H9 (cell line): Measurements from ENCODE around the gene ARMC12. TPM values are rescaled to one million over a fixed set of nuclear protein-coding genes. Genes with fewer than 3 reads are reported as not detected.

Experiments
- DNase-seq: peaks from one replicate; pipeline ENCODE4 v3.0.0-alpha.2; 2017
- H2AFZ ChIP-seq: one replicate; pipeline ENCODE4 v1.6.1; 2013; ENCODE audit warnings: mild to moderate bottlenecking, low read length, control low read depth, moderate library complexity
- H2AK5ac ChIP-seq: 2 replicates; pipeline ENCODE4 v1.6.1; 2013; ENCODE audit warnings: low read length, control low read depth, mixed read lengths; ENCODE audit not compliant: insufficient read length
- H2BK120ac ChIP-seq: one replicate; pipeline ENCODE4 v1.6.1; 2013; ENCODE audit warnings: low read depth, mild to moderate bottlenecking, low read length, control low read depth, inconsistent platforms; ENCODE audit not compliant: poor library complexity, severe bottlenecking
- H2BK12ac ChIP-seq: 2 replicates; pipeline ENCODE4 v1.6.1; 2013; ENCODE audit warnings: low read length, control low read depth, mixed read lengths, low read depth; ENCODE audit not compliant: insufficient read length
- H2BK15ac ChIP-seq: 2 replicates; pipeline ENCODE4 v1.6.1; 2013; ENCODE audit warnings: low read depth, low read length, control low read depth
- H2BK20ac ChIP-seq: one replicate; pipeline ENCODE4 v1.6.1; 2013; ENCODE audit warnings: low read depth, mild to moderate bottlenecking, low read length, control low read depth, inconsistent platforms; ENCODE audit not compliant: poor library complexity, severe bottlenecking
- H2BK5ac ChIP-seq: 2 replicates; pipeline ENCODE4 v1.6.1; 2013; ENCODE audit warnings: low read length, control low read depth, mixed read lengths; ENCODE audit not compliant: insufficient read length
- H3K14ac ChIP-seq: 2 replicates; pipeline ENCODE4 v1.6.1; 2013; ENCODE audit warnings: low read length, control low read depth; ENCODE audit not compliant: insufficient read depth
- H3K18ac ChIP-seq: 2 replicates; pipeline ENCODE4 v1.6.1; 2013; ENCODE audit warnings: low read depth, mild to moderate bottlenecking, mixed read lengths, low read length, control low read depth; ENCODE audit not compliant: insufficient read length
- H3K23ac ChIP-seq: 2 replicates; pipeline ENCODE4 v1.6.1; 2013; ENCODE audit warnings: low read length, control low read depth, mixed read lengths, low read depth; ENCODE audit not compliant: insufficient read length
- H3K23me2 ChIP-seq: 2 replicates; pipeline ENCODE4 v1.6.1; 2013; ENCODE audit warnings: low read depth, mild to moderate bottlenecking, mixed read lengths, low read length, control low read depth; ENCODE audit not compliant: insufficient read length, poor library complexity, severe bottlenecking
- H3K27ac ChIP-seq: 2 replicates; pipeline ENCODE4 v1.5.1; 2013; ENCODE audit warnings: low read length, control low read depth, mixed read lengths, low read depth; ENCODE audit not compliant: insufficient read length
- H3K27me3 ChIP-seq: 2 replicates; pipeline ENCODE4 v1.6.1; 2013; ENCODE audit warnings: low read length, control low read depth, inconsistent platforms; ENCODE audit not compliant: insufficient read depth
- H3K4ac ChIP-seq: 2 replicates; pipeline ENCODE4 v1.6.1; 2013; ENCODE audit warnings: low read depth, mild to moderate bottlenecking, control low read depth, inconsistent platforms, low read length, moderate library complexity
- H3K4me1 ChIP-seq: 2 replicates; pipeline ENCODE4 v1.6.1; 2013; ENCODE audit warnings: low read length, control low read depth, inconsistent platforms; ENCODE audit not compliant: insufficient read depth
- H3K4me2 ChIP-seq: 2 replicates; pipeline ENCODE4 v1.6.1; 2013; ENCODE audit warnings: low read length, control low read depth, mixed read lengths; ENCODE audit not compliant: insufficient read length, insufficient read depth
- H3K56ac ChIP-seq: 2 replicates; pipeline ENCODE4 v1.6.1; 2013; ENCODE audit warnings: low read depth, mild to moderate bottlenecking, mixed read lengths, low read length, control low read depth; ENCODE audit not compliant: insufficient read length
- H3K79me1 ChIP-seq: 2 replicates; pipeline ENCODE4 v1.6.1; 2013; ENCODE audit warnings: low read depth, mild to moderate bottlenecking, moderate library complexity, low read length, control low read depth, inconsistent platforms; ENCODE audit not compliant: insufficient read depth, poor library complexity, severe bottlenecking
- H3K79me2 ChIP-seq: 2 replicates; pipeline ENCODE4 v1.6.1; 2013; ENCODE audit warnings: low read length, control low read depth, inconsistent platforms; ENCODE audit not compliant: insufficient read depth
- H3K9ac ChIP-seq: 2 replicates; pipeline ENCODE4 v1.6.1; 2013; ENCODE audit warnings: low read length, control low read depth, mixed read lengths; ENCODE audit not compliant: insufficient read length; ENCODE audit errors: extremely low read depth
- H3K9me3 ChIP-seq: one replicate; pipeline ENCODE4 v1.6.1; 2013; ENCODE audit warnings: low read depth, low read length, inconsistent platforms; ENCODE audit not compliant: control insufficient read depth
- H3T11ph ChIP-seq: one replicate; pipeline ENCODE4 v1.6.1; 2013; ENCODE audit warnings: mild to moderate bottlenecking, low read length, control low read depth, inconsistent platforms
- H4K20me1 ChIP-seq: one replicate; pipeline ENCODE4 v1.6.1; 2013; ENCODE audit not compliant: control insufficient read depth, insufficient read length, insufficient read depth
- H4K5ac ChIP-seq: 2 replicates; pipeline ENCODE4 v1.6.1; 2013; ENCODE audit warnings: low read depth, mild to moderate bottlenecking, mixed read lengths, low read length, control low read depth; ENCODE audit not compliant: insufficient read length
- H4K8ac ChIP-seq: replicated peaks from 2 replicates; pipeline ENCODE4 v1.6.1; 2013; ENCODE audit warnings: low read length, control low read depth, mixed read lengths, low read depth; ENCODE audit not compliant: insufficient read length
- H4K91ac ChIP-seq: 2 replicates; pipeline ENCODE4 v1.6.1; 2013; ENCODE audit warnings: low read depth, mild to moderate bottlenecking, moderate library complexity, mixed read lengths, low read length, control low read depth; ENCODE audit not compliant: insufficient read length
- H3K27ac Mint-ChIP-seq, 3 experiments: 2 replicates in 2 of 3; 3 replicates in 1 of 3; pipeline ENCODE4 v1.8.0; 2020 to 2021; ENCODE audit warnings: mixed read lengths in 3 of 3, mild to moderate bottlenecking in 1 of 3, moderate library complexity in 1 of 3
- H3K27me3 Mint-ChIP-seq: 2 replicates; pipeline ENCODE4 v1.8.0; 2021; ENCODE audit warnings: low read depth, mild to moderate bottlenecking, moderate library complexity, mixed read lengths
- H3K36me3 Mint-ChIP-seq, 3 experiments: 2 replicates in 2 of 3; 3 replicates in 1 of 3; pipeline ENCODE4 v1.8.0; 2020 to 2021; ENCODE audit warnings: low read depth in 3 of 3, mixed read lengths in 3 of 3; ENCODE audit not compliant: insufficient read depth in 1 of 3
- H3K4me1 Mint-ChIP-seq, 2 experiments: 2 replicates each; pipeline ENCODE4 v1.8.0; 2020; ENCODE audit warnings: mixed read lengths in 2 of 2
- H3K4me3 Mint-ChIP-seq, 2 experiments: 2 replicates in 1 of 2; 3 replicates in 1 of 2; pipeline ENCODE4 v1.8.0; 2020 to 2021; ENCODE audit warnings: mild to moderate bottlenecking in 2 of 2, mixed read lengths in 2 of 2, moderate library complexity in 1 of 2
- H3K9me3 Mint-ChIP-seq, 2 experiments: 2 replicates in 1 of 2; 3 replicates in 1 of 2; pipeline ENCODE4 v1.8.0; 2020; ENCODE audit warnings: mild to moderate bottlenecking in 2 of 2, mixed read lengths in 2 of 2, moderate library complexity in 1 of 2
- CTCF ChIP-seq: fragments of 200-600 bp; sonication (generic); conservative IDR thresholded peaks from 3 replicates; pipeline ENCODE4 v1.8.0; 2021; ENCODE audit warnings: antibody characterized with exemption, mild to moderate bottlenecking
- WGBS: extraction: QIAGEN DNeasy Blood & Tissue Kit; methylation state at CpG from one replicate; pipeline ENCODE4 v1.1.7; 2013; ENCODE audit warnings: missing lambda C conversion rate, low lambda C conversion rate, mixed read lengths; ENCODE audit not compliant: insufficient read length; ENCODE audit errors: extremely low coverage; 5-methylcytosine and 5-hydroxymethylcytosine counted together
- total RNA-seq: library from RNA; stranded (reverse); gene quantifications from 2 replicates; pipeline ENCODE4 v1.2.1, GENCODE V29; 2021

The ARMC12 gene
- total RNA-seq, 1 experiment from 2014 or later = 1.7 TPM

GRCh38 chr6:35795453-35796071 lies 58.7 kb downstream of the ARMC12 start:
- no peaks in the 10 kb centered on the region; a peak in 1 of 5 replicates for H3K9me3 Mint-ChIP-seq
- Histone ChIP-seq H3K27ac (no peak overlapping the region), H3K79me2 (no peaks in the 10 kb centered on the region), H3K4me2 (no peak overlapping the region), H3K9ac (no peak overlapping the region), H3K18ac (no peak overlapping the region), H3K4ac (no peak overlapping the region), H2BK5ac (no peak overlapping the region), H3K23ac (no peak overlapping the region), H3K79me1 (no peaks in the 10 kb centered on the region), H2BK20ac (no peak overlapping the region), H4K8ac (no peak overlapping the region), H2BK15ac (no peak overlapping the region), H4K20me1 (no peaks in the 10 kb centered on the region), H3K56ac (no peak overlapping the region), H3T11ph (no peak overlapping the region), H4K5ac (no peak overlapping the region), H2AK5ac (no peak overlapping the region), H3K4me1 (peaks cover 5% of the 10 kb centered on the region; the same call in 1 of the 2 replicates), H3K27me3 (no peaks in the 10 kb centered on the region), H3K23me2 (no peaks in the 10 kb centered on the region), H2BK12ac (no peak overlapping the region), H3K9me3 (no peaks in the 10 kb centered on the region), H3K14ac (no peak overlapping the region), H4K91ac (no peak overlapping the region), H2BK120ac (no peak overlapping the region), H2AFZ (no peak overlapping the region)
- peaks cover 0 to 2% (median 0%) of the 10 kb centered on the region in 3 experiments; a peak in 1 of 7 replicates for H3K36me3 Mint-ChIP-seq
- H3K4me3 Mint-ChIP-seq = no peak overlapping the region
- H3K4me1 Mint-ChIP-seq = peaks cover 15 to 17% of the 10 kb centered on the region in 2 experiments
- DNase-seq = no peak
- H3K27me3 Mint-ChIP-seq = peaks cover 2% of the 10 kb centered on the region; the same call in 1 of the 2 replicates
- no peak overlapping the region; a peak in 1 of 7 replicates for H3K27ac Mint-ChIP-seq
- WGBS = no CpG with 5 or more reads among the region's 11 CpGs
- TF ChIP-seq CTCF = no peak
